Measurements from ENCODE around the gene TSPAN5.

DNA sequence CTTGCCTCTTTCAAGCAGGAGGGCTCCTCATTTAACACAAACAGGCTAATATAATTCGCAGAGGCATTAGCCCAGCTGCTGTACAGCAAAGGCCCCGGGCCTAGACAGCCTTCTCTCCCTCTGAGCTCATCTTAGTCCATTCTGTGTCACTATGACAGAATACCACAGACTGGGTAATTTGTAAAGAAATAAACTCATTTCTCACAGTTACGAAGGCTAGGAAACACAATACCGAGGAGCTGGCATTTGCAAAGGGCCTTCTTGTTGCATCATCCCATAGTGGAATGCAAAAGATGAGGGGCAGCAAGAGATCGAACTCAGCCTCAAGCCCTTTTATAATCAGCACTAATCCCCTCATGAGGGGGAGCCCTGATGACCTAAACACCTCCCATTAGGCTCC is 48.5 kb downstream of the TSPAN5 start:
- TF ChIP-seq, protein P1, sequence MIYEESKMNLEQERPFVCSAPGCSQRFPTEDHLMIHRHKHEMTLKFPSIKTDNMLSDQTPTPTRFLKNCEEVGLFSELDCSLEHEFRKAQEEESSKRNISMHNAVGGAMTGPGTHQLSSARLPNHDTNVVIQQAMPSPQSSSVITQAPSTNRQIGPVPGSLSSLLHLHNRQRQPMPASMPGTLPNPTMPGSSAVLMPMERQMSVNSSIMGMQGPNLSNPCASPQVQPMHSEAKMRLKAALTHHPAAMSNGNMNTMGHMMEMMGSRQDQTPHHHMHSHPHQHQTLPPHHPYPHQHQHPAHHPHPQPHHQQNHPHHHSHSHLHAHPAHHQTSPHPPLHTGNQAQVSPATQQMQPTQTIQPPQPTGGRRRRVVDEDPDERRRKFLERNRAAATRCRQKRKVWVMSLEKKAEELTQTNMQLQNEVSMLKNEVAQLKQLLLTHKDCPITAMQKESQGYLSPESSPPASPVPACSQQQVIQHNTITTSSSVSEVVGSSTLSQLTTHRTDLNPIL (CRISPR knock-in tag; IDR thresholded peaks at IDR 0.05; ENCODE audit: low read depth), result no peak
- TF ChIP-seq ZFP3 (CRISPR knock-in tag; IDR thresholded peaks at IDR 0.05) (no peak), ZNF8 (CRISPR knock-in tag; IDR thresholded peaks at IDR 0.05) (no peak), BACH2 (CRISPR knock-in tag; IDR thresholded peaks at IDR 0.05; ENCODE audit: borderline replicate concordance) (no peak), ZNF70 (CRISPR knock-in tag; IDR thresholded peaks at IDR 0.05) (no peak), TCF4 (CRISPR knock-in tag; IDR thresholded peaks at IDR 0.05; ENCODE audit: borderline replicate concordance) (no peak), ESRRG (CRISPR knock-in tag; IDR thresholded peaks at IDR 0.05) (no peak), ZNF565 (CRISPR knock-in tag; conservative IDR thresholded peaks at IDR 0.05; ENCODE audit: low read depth) (no peak), OSR1 (CRISPR knock-in tag; IDR thresholded peaks at IDR 0.05) (no peak), ARNTL (CRISPR knock-in tag; IDR thresholded peaks at IDR 0.05; ENCODE audit: borderline replicate concordance, low read depth) (no peak), RARB (CRISPR knock-in tag; IDR thresholded peaks at IDR 0.05) (no peak)
- TF ChIP-seq, protein P2, sequence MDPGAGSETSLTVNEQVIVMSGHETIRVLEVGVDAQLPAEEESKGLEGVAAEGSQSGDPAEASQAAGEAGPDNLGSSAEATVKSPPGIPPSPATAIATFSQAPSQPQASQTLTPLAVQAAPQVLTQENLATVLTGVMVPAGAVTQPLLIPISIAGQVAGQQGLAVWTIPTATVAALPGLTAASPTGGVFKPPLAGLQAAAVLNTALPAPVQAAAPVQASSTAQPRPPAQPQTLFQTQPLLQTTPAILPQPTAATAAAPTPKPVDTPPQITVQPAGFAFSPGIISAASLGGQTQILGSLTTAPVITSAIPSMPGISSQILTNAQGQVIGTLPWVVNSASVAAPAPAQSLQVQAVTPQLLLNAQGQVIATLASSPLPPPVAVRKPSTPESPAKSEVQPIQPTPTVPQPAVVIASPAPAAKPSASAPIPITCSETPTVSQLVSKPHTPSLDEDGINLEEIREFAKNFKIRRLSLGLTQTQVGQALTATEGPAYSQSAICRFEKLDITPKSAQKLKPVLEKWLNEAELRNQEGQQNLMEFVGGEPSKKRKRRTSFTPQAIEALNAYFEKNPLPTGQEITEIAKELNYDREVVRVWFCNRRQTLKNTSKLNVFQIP (CRISPR knock-in tag; IDR thresholded peaks at IDR 0.05; ENCODE audit: borderline replicate concordance, low read depth), result no peak
- TF ChIP-seq, protein P3, sequence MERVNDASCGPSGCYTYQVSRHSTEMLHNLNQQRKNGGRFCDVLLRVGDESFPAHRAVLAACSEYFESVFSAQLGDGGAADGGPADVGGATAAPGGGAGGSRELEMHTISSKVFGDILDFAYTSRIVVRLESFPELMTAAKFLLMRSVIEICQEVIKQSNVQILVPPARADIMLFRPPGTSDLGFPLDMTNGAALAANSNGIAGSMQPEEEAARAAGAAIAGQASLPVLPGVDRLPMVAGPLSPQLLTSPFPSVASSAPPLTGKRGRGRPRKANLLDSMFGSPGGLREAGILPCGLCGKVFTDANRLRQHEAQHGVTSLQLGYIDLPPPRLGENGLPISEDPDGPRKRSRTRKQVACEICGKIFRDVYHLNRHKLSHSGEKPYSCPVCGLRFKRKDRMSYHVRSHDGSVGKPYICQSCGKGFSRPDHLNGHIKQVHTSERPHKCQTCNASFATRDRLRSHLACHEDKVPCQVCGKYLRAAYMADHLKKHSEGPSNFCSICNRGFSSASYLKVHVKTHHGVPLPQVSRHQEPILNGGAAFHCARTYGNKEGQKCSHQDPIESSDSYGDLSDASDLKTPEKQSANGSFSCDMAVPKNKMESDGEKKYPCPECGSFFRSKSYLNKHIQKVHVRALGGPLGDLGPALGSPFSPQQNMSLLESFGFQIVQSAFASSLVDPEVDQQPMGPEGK (CRISPR knock-in tag; IDR thresholded peaks at IDR 0.05; ENCODE audit: borderline replicate concordance), result no peak
- TF ChIP-seq, protein P4, sequence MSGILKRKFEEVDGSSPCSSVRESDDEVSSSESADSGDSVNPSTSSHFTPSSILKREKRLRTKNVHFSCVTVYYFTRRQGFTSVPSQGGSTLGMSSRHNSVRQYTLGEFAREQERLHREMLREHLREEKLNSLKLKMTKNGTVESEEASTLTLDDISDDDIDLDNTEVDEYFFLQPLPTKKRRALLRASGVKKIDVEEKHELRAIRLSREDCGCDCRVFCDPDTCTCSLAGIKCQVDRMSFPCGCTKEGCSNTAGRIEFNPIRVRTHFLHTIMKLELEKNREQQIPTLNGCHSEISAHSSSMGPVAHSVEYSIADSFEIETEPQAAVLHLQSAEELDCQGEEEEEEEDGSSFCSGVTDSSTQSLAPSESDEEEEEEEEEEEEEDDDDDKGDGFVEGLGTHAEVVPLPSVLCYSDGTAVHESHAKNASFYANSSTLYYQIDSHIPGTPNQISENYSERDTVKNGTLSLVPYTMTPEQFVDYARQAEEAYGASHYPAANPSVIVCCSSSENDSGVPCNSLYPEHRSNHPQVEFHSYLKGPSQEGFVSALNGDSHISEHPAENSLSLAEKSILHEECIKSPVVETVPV (CRISPR knock-in tag; IDR thresholded peaks at IDR 0.05), result no peak

Data from SK-N-SH treated with all-trans-retinoic acid at 6 μM for 48 hours (cell line).